GM18861 (cell line): ENCODE data around the gene LARGE1.

Source experiments
- ATAC-seq: cut with Tn5 transposase; IDR thresholded peaks from one replicate; pipeline ENCODE4 v1.9.1; 2021; ENCODE audit not compliant: unreplicated experiment

The LARGE1 gene

GRCh38 chr22:33274214-33275072 is 645.8 kb downstream of the LARGE1 start:
- no peak for ATAC-seq

GRCh38 chr22:33272871-33273270 is 647.4 kb downstream of the LARGE1 start:
- ATAC-seq = no peak

GRCh38 chr22:33272180-33272579 is 648.1 kb downstream of the LARGE1 start:
- ATAC-seq = peak; percentile 41

GRCh38 chr22:33271390-33272161 is 648.7 kb downstream of the LARGE1 start:
- ATAC-seq = peak; percentile 73

- no peak for ATAC-seq
Measured at GRCh38 chr22:33270596-33270995, 649.7 kb downstream of the LARGE1 start.

- no peak for ATAC-seq
Measured at GRCh38 chr22:33261699-33262098, 658.6 kb downstream of the LARGE1 start.

- ATAC-seq = no peak
Measured at GRCh38 chr22:33260498-33260897, 659.8 kb downstream of the LARGE1 start.

- no peak for ATAC-seq
Measured at GRCh38 chr22:33255791-33256190, 664.5 kb downstream of the LARGE1 start.

GRCh38 chr22:33248948-33249347 is 671.3 kb downstream of the LARGE1 start:
- no peak for ATAC-seq

GRCh38 chr22:33247758-33248157 is 672.5 kb downstream of the LARGE1 start:
- ATAC-seq = peak; percentile 70

GRCh38 chr22:33242078-33242477 is 678.2 kb downstream of the LARGE1 start:
- ATAC-seq = no peak

- no peak for ATAC-seq
Measured at GRCh38 chr22:33240888-33241475, 679.3 kb downstream of the LARGE1 start.

- ATAC-seq = no peak
Measured at GRCh38 chr22:33232071-33232470, 688.2 kb downstream of the LARGE1 start.

GRCh38 chr22:33227791-33228190 is 692.5 kb downstream of the LARGE1 start:
- ATAC-seq = no peak

- no peak for ATAC-seq
Measured at GRCh38 chr22:33224841-33225240, 695.4 kb downstream of the LARGE1 start.
